ENCODE measurements around the gene ENO2.

ENO2 gene

GRCh38 chr12:6935371-6936193 is 21.2 kb downstream of the ENO2 start:
- peak; percentile 18 for DNase-seq

DNA sequence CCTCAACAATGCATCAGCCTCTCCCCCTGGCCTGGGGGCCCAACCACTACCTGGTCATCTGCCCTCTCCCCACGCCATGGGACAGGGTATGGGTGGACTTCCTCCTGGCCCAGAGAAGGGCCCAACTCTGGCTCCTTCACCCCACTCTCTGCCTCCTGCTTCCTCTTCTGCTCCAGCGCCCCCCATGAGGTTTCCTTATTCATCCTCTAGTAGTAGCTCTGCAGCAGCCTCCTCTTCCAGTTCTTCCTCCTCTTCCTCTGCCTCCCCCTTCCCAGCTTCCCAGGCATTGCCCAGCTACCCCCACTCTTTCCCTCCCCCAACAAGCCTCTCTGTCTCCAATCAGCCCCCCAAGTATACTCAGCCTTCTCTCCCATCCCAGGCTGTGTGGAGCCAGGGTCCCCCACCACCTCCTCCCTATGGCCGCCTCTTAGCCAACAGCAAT is 21.8 kb downstream of the ENO2 start:
- no peak for DNase-seq

GRCh38 chr12:6936636-6937480 is 22.5 kb downstream of the ENO2 start:
- DNase-seq: peak; percentile 72

DNA sequence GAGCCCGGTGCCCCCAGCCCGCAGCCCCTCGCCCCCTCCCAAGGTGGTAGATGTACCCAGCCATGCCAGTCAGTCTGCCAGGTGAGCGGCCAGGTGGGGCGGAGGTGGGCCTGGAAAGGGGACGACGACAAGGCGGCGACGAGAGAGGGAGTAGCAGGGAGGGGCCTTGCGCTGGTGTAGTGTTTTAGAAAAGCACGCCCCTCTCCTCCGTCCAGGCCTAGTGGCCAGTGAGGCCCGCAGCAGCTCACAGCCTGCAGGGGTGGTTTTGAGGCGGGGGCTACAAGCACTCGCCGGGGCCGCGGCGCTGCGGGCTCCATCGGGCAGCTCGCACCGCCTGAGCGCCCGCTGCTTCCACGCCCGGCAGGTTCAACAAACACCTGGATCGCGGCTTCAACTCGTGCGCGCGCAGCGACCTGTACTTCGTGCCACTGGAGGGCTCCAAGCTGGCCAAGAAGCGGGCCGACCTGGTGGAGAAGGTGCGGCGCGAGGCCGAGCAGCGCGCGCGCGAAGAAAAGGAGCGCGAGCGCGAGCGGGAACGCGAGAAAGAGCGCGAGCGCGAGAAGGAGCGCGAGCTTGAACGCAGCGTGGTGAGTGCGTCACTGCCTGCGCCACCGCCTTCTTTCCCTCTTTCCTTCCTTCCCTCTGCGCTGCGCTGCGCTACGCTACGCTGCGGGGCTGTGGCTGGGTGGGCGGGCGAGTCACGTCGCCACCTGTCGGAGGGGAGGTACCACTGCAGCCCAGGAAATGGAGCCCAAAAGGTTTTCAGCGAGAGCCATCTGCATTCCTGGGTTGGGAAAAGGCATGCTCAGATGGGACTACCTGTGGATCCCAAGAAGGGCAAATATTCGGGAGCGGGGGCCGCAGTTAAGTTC is 23.3 kb downstream of the ENO2 start:
- DNase-seq: peak; percentile 91

- DNase-seq: no peak
These were observed 24.2 kb downstream of the ENO2 start for GRCh38 chr12:6938353-6939190.

- DNase-seq: no peak
These were observed 24.8 kb downstream of the ENO2 start for GRCh38 chr12:6939191-6939540.

GRCh38 chr12:6941267-6941666 is 26.9 kb downstream of the ENO2 start:
- no peak for DNase-seq

- DNase-seq: no peak
These were observed 27.4 kb downstream of the ENO2 start for GRCh38 chr12:6941782-6942181.

- DNase-seq: no peak
These were observed 27.9 kb downstream of the ENO2 start for GRCh38 chr12:6942331-6942665.

DNA sequence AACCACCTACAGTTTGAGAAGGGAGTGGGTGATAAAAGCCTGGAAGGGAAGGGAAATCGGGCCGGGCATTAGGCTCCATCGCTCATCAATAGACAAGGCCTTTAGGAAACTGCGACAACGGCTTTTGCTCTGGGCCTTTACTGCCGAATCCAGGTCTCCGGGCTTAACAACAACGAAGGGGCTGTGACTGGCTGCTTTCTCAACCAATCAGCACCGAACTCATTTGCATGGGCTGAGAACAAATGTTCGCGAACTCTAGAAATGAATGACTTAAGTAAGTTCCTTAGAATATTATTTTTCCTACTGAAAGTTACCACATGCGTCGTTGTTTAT is 29.0 kb downstream of the ENO2 start:
- peak; percentile 67 for DNase-seq

- peak; percentile 50 for DNase-seq
These were observed 29.5 kb downstream of the ENO2 start, which contains the start of the genes C12orf57 and RNU7-1 for GRCh38 chr12:6943722-6944380. Gene C12orf57, plus strand, starts transcription at chr12:6944022. Its CDS starts 100 bp downstream, at chr12:6944122. Gene RNU7-1, plus strand, starts transcription at chr12:6943816.

- DNase-seq: peak; percentile 85
These were observed 30.2 kb downstream of the ENO2 start for GRCh38 chr12:6944381-6945186.

DNA sequence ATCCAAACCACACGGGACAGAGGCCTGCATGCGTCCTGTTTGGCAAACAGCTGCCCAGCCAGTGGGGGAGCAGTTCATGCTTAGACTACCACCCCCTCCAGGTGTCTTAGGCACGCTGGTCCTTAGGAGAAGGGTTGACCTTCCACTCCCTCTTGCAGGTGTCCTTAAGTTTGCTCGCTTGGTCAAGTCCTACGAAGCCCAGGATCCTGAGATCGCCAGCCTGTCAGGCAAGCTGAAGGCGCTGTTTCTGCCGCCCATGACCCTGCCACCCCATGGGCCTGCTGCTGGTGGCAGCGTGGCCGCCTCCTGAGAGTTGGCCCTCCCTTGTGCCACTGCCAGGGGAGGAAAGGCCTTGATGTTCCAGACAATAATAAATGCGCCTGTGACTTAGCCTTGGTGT is 31.2 kb downstream of the ENO2 start:
- no peak for DNase-seq

GRCh38 chr12:6946033-6946919 is 31.9 kb downstream of the ENO2 start:
- DNase-seq: peak; percentile 60

GRCh38 chr12:6946920-6947374 is 32.6 kb downstream of the ENO2 start:
- DNase-seq: no peak

GRCh38 chr12:6947615-6948014 is 33.2 kb downstream of the ENO2 start:
- DNase-seq: no peak

DNA sequence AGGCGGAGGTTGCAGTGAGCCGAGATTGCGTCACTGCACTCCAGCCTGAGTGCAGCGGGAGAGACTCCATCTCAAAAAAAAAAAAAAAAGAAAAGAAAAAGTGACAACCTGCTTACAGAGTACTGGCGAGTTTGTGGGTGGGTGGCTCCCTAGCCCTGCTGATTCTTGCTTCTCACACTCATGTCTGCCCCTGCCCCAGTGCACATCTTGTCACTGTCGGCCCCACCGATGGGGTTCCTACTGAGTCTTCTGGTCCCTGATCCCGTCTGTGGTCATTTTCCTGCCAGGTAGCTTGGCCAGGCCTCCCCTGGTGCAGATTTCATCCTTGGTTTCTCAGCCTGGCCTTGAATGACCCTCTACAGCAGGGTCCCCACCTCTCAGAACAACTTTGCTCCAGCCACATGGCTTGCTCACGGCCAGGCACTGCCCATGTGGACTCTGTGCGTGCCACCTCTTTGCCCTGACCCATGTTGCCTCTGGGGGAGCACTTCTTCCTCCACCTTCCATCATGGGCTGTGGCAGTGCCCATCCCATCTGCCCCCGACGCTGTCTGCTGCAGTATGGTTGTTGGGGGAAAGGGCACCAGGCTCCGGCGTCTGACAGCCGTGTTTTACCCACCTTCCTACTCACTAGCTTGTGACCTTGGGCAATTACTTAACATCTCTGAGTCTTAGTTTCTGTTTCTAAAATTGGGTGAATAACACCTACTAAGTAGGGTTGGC is 34.7 kb downstream of the ENO2 start:
- DNase-seq: no peak

- DNase-seq: no peak
These were observed 36.0 kb downstream of the ENO2 start for GRCh38 chr12:6950401-6950801.

All from activated CD8-positive, alpha-beta memory T cell treated with anti-CD3 and anti-CD28 coated beads, Interleukin-2, amount 50 U/mL, for 4 hours (primary cell).